ENCODE data around the gene PRKCZ.

The PRKCZ gene

DNA sequence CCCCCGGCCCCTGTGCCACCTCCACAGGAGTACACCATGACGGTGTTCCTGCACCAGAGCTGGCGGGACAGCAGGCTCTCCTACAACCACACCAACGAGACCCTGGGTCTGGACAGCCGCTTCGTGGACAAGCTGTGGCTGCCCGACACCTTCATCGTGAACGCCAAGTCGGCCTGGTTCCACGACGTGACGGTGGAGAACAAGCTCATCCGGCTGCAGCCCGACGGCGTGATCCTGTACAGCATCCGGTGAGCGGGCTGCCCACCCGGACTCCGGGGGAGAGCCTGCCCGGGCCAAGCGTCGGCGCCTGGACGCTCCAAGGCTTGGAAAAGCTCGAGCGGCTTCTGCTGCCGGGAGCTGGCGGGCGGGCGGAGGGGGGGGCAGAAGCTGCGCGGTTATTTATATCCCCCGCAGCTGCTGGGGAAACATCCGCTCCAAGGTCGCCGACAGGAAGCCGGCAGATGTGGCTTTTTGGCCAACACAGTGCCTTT lies 24.7 kb upstream of the PRKCZ start:
- DNase-seq: no peak

DNA sequence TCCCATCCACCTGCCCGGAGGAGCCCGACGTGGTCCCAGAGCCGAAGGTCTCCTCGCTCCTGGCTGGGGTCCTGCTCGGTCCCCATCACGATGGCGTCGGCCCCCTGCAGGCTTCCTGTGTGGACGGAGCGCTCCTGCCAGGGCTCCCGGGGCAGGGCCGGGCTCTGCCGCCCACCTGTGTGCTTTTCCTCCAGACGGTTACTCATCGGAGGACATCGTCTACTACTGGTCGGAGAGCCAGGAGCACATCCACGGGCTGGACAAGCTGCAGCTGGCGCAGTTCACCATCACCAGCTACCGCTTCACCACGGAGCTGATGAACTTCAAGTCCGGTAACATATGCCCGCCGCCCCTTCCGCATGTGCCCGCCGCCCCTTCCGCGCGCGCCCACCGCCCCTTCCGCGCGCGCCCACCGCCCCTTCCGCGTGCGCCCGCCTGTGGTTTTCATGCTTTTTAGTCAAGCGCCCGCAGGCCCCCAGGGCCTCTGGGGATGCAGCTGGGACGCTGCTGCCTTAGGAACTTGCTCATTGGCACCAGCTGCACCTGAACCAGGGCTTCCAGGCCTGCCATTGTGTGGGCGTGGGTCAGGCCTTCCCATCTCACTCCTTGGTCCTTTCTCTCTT lies 22.1 kb upstream of the PRKCZ start:
- no peak for DNase-seq

DNA sequence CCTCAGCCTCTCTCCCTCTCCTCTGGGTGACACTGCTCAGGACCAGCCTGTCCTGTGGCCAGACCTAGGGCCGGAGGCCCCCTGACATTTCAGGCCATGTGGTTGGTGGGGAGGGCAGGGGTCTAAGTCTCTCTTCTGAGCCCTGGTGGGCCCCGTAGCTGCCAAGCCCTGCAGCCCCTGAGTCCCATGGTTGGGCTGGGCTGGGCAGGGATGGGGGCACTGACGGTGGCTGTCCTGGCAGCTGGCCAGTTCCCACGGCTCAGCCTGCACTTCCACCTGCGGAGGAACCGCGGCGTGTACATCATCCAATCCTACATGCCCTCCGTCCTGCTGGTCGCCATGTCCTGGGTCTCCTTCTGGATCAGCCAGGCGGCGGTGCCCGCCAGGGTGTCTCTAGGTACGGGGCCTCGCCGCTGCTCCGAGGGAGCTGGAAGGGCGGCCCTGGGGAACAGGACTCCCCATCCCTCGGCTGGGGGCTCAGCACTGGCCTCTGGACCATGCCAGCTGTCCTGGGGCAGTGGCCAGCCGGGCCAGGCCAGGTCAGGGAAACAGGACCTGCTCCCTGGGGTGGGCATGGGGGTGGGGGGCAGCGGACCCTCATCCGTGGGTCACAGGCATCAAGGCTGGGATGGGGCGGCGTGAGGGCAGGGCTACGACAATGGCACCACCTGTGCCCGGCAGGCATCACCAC lies 21.2 kb upstream of the PRKCZ start:
- no peak for DNase-seq

DNA sequence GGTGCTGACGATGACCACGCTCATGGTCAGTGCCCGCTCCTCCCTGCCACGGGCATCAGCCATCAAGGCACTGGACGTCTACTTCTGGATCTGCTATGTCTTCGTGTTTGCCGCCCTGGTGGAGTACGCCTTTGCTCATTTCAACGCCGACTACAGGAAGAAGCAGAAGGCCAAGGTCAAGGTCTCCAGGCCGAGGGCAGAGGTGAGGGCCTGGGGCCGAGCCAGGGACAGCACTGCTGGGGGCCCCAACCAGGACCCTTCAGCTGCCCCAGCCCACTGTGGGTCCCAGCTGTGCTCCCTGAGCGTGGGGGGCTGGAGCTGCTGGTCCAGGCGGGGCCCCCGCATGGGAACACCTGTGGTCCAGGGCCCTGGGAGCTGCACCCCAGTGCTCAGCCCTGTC lies 20.6 kb upstream of the PRKCZ start:
- DNase-seq: no peak

DNA sequence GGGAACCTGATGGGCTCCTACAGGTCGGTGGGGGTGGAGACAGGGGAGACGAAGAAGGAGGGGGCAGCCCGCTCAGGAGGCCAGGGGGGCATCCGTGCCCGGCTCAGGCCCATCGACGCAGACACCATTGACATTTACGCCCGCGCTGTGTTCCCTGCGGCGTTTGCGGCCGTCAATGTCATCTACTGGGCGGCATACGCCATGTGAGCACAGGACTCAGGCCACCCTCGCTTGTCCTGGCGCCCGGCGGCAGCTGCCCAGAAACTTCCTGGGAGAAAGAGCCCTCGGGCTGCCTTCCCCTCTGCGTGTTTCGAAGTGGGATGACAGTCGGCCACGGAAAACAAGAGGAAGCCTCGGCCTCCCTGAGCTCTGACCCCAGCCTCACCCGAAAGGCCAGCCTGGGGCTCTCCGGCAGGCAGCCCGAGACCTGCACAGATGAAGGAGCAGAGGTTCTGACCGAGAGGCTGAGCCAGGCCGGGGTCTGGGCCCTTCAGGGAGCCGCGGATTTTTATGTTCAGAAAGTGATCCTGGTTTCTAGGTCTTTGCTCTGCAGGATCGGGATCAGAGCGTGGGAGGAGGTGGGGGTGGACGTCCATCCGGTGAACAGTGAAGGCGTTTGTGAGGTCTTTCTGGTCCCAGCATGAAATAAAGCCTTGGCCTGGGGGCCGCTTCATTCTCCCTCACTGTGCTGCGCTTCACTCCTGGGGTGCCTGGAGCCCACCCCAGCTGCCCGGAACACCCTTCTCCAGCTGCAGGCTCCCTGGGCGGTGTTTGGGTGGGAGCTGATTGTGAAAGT lies 19.9 kb upstream of the PRKCZ start:
- DNase-seq: no peak

DNA sequence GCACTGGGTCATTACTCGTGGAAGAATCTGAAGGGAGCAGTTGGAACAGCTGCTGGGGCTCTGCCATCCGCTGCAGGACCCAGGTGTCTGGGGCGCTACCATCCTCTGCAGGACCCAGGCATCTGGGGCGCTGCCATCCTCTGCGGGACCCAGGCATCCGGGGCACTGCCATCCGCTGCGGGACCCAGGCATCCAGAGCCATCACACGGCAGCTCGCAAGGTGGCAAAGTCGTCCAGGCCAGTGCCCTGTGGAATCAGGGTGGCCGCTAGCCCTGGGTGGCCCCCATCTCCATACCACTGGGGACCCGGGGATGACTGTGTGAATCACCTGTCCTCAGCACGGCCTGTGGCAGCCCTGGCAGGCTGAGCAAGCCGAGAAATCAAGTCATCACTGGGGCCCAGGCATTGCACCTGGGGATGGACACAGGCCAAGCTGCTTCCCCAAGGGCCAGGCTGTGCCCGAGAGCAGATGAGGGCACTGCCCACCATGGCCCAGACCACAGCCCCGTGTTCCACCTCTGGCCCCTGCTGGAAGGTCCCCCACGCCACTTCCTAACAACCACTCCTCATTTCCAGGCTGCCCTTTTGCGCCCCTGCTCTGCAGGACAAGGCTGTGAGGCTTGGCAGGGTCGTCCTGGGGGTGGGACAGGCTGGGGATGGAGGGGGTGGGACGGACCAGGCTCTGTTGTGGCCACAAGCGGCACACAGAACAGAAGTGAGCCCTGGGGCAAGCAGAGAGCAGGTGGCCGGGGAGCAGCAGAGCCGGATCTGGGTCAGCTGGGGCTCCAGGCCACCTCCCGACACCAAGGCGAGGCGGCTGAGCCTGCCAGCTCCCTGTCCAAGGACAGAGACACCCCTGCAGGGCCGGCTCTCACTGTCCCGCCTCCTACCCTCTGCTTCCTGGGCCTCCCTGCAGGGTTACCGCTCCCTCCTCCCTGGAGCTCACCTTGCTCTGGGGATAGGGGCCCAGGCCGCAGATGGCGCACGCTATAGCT lies 18.4 kb upstream of the PRKCZ start:
- no peak for DNase-seq

DNA sequence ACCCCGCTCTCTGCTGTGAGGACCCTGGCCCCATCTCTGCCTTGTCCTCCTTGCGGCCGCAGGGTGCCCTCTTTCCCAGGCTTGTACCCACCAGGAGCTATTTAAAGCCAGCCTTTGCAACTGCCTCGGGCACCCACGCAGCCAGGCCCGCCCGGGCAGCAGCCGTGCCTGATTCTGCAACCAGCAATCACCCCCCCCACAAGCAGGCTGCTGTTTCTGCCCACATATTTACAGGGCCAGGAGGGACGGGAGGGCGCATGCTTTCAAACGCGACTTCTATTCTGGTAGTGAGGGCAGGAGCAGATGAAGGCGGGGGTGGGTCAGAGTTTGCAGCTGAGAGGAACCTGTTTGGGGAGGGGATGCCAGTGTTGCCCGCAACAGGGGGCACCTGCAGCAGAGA lies 17.5 kb upstream of the PRKCZ start:
- no peak for DNase-seq

DNA sequence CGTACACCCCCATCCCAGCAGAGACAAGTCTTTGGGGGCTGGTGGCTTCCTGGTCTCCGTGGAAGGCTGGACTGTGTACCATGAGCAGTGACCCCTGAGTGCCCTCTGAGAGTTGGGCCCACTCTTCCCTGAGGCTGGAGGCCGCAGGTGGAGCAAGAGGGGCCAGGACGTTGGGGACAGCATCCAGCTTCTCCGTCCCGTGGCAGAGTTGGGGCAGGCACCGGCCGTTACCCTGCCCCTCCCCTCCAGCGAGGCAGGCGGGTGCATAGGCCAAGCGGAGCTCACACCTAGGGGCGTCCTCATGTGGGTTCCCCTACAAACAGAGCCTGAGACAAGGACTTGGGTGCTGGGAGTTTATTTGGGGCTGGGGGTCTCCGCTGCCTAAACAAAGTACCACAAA lies 17.0 kb upstream of the PRKCZ start:
- DNase-seq: no peak

DNA sequence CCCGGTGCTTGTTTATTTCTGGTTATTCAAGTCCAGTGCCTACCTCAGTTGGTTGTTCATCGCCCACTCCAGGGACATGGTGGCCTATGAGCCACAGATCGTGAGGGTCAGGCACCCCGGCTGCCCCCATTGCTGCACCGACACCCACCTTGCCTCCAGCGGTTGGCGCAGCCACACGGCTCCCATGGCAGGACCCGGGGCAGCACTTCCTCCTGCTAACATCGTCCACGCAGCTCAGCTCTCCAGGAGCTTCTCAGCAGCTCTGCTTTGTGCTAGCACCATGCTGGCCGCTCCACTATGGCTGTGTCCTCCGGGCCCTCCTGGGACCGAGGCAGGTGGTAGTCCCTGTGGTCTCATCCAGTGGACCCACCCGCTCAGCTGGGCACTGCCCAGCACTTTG lies 13.9 kb upstream of the PRKCZ start:
- DNase-seq: no peak

DNA sequence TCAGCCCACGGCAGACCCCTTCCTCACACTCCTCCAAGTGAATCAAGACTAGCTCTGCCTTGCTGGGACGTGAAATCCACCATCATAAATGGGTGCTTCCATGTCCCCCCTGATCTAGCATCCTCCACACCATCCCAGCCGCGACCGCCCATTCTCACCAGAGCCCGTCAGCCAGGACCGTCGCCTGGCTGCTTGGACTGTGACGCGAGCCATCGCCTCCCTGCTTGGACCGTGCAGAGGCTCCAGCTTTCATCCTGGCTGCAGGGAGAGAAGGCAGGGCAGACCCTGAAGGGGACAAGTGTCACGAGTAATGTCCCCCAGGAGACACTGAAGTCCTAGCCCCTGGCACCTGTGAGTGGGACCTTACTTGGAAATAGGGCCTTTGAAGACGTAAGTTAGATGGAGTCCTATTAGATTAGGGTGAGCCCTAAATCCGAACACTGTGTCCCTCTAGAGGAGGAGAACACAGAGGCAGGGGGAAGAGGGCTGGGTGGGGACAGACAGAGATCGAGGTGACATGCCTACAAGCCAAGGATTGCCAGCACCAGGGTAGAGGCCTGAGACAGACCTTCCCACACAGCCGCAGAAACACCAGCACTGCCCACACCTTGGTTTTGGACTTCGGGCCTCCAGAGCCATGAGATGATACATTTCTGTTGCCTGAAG lies 12.8 kb upstream of the PRKCZ start:
- DNase-seq: no peak

DNA sequence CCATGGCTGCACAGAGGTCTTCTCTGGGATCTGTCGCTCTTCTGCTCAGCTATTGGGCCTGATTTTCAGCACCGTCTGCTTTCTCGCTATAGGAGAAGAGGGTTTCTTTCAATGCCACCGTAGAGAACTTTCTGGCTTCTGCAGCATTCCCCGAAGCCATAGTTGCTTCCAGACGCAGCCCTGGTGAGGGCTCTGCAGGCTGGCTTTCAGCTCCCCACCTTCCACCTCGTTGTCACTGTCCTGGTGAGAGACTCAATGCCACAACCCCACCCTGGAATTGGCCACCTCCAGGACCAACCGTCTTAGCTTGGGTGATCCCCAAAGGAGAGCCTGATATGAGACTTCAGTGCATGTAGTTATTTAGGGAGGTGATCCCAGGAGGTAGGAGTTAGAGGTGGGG lies 12.0 kb upstream of the PRKCZ start:
- DNase-seq: no peak

DNA sequence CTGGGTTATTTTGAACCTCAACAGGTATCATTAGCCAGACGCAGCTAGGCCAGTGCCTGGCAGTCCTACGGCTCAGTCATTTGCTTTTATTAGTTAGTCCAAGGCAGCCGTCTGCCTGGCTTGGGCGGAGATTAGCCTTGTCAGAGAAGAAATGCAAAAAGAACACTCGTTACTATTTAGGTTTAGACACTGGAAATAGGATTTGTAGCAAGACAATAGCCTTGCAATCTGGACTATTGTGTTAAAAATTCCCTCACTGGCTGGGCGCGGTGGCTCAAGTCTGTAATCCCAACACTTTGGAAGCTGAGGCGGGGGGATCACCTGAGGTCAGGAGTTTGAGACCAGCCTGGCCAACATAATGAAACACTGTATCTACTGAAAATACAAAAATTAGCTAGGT lies 11.0 kb upstream of the PRKCZ start:
- no peak for DNase-seq

DNA sequence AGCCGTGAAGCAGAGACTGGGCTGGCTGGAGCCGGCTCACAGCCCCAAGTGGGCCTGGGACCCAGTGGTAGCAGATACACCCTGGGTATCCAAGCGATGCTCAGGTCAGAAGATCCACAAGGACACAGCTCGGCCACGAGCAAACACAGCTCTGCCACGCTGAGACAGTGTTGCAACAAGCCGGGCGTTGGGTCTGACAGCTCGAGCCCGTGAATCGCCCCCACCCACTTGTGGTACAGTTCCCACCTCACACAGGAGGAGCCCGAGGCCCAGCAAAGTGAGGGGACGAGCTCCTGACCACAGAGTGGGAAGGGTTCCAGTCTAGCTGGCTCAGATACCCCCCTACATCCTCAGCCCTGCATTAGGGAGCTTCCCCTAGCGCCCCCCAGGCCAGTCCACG lies 8.9 kb upstream of the PRKCZ start:
- no peak for DNase-seq

DNA sequence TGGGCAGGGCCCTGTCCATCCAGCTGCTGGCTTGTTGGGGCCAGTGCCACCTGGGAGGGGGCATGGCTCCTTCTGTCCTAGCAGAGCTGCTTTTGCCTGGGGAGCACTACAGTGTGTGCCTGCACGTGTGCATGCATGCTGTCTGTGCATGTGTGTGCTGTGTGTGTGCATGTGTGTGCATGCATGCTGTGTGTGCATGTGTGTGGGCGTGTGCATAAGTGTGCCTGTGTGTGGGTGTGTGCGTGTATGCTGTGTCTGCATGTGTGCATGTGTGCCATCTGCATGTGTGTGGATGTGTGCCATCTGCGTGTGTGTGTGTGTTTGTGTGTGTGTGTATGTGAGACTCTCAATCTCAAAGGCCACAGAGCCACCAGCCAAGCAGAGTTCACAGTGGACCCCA lies 8.3 kb upstream of the PRKCZ start:
- no peak for DNase-seq

DNA sequence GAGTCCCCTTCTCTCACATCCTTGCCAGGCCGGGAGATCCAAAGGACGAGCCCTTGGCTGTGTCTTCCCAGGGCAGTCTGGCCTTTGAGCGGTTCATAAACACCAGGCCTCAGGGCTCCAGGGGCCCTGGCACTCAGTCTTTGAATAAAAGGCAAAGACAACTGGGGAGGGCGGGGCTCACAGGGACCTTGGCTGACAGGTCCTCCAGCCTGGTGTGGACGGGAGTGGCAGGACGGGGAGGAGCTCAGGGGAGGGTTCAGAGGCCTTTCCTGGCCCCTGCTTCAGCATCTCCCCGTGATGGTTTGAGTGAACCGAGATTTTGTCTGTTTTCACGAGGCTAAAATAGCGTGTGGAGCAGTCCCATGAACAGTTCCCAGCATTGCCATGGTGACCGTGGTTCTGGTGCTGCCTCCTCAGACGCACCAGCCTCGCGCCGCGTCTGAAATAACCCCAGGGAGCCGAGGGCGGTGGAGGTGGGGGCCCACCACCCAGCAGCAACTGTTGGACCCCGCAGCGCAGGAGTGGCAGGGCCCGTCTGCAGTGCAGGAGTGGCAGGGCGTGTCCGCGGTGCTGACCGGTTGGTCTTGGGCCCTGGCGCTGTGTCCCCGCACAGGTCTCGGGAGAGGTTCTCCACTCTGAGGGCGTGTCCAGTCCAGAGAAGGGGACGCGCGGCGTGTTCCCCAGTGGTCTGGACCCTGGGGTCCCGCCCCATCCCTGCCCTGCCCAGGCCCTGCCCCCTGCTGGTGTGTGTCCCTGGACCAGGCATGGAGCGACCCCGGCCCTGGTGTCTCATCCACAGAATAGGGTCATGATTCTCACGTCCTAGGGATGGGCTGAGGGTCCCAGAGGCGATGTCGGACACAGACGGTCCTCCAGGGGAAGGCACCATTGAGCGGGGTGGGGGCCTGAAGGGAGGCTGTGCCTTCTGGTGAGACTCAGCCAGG lies 7.1 kb upstream of the PRKCZ start:
- DNase-seq: no peak

DNA sequence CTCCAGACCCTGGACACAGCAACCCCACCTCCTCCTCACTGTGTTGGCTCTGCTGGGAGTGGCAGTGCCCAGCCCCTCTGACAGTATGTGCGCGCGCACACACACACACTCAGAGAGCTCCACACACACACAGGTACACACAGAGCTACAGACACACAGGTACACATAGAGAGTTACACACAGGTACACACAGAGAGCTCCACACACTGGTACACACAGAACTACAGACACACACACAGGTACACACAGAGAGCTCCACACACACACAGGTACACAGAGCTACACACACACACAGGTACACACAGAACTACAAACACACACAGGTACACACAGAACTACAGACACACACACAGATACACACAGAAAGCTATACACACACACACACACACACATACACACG lies 6.3 kb upstream of the PRKCZ start:
- DNase-seq: no peak

DNA sequence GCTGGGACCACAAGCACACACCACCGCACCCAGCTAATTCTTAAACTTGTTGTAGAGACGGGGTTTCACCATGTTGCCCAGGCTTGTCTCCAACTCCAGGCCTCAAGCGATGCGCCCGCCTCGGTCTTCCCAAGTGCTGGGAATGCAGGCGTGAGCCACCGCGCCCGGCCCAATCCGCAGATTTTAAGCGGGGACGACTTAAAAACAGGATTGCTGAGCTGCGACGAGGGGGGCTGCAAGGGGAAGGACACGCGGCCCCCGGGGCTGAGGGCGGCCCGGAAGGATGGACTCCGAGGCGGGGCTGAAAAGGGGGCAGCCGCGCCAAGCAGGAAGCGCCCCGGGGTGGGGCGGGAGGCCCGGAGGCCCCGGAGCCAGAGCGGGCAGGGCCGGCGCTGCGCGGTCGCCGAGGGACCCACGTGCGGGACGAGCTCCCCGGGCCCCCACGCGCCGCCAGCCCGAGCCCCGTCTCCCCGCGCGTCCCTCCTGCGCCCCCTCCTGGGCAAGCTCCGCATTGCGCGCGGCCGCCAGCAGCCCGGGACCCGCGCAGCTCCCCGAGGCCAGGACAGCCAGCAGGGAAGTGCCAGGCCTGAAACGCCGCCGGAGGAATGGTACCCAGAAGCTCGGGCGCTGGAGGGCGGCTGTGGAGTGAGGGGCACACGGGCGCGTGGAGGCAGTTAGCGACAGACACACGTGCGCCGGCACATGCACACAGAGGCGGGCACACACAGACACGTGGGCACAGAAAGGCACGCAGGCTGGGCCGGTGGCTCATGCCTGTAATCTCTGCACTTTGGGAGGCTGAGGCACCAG lies 5.5 kb upstream of the PRKCZ start:
- no peak for DNase-seq

DNA sequence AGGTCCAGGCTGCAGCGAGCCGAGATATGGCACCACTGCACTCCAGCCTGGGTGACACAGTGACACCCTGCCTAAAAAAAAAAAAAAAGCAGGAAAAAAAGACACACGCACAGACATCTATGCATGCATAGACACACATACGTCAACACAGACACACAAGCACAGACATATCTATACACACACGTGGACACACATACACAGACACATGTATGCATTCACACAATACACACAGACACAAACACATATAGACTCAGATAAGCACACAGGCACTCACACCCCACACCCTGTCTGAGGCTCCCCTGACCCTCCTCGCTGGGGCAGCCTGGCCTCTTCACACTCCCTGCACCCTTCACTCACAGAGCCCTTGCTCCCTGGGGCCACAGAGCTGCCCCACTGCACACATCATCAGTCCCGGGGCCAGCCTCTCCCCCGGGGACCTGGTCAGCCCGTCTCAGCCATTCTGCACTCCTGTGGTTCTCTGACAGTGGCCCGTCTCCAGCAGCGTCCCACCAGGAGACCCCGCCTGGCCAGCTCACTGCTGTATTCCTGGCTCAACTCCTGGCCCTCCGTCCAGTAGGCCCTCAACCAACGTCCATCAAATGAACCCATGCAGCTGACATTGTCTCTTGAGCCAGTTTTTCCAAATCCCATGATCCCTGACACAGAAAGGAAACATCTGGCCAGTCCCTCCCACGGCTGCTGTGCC lies 4.6 kb upstream of the PRKCZ start:
- no peak for DNase-seq

DNA sequence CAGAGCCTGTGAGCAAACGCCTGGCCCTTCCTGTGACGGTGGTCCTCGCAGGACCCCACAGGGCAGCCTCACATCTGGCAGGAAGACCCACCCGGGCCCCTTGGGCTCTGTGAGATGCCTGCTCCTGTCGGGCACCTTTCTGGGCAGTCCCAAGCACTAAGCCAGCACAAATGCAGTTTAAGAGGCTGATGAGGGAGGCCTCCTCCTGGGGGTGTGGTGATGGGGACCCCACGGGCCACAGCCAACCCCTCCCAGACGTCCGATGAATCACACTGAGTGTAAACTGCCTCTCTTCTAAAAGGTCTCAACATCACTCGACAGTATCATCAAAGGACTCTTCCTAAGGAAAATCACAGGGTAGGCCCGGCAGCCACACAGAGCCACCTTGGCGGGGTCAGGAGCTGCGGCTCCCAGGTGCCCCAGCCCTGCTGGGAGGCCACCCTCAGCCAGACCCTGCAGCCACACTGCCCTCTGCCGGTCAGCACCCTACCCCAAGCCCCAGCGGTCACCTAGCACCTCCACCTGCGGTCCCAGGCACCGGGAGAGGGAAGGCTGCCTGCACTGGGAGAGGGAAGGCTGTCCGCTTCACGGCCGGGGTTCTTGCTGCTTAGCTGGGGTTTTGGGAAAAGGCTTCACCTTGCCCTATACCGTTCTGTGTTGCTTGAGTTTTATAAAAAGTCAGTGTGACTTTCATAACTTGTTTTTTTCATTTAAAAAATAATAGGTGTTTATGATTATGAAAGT lies 3.9 kb upstream of the PRKCZ start:
- DNase-seq: no peak

Data from NCI-H446 treated with DMSO at 0.1 percent for 48 hours (cell line).